Activated gamma-delta T cell treated with Interleukin-2 at 50 U/mL for 16 hours (primary cell): ENCODE measurements around the gene HOTAIR.

ENCODE experiments used
- DNase-seq: peaks from one replicate; pipeline ENCODE4 v3.0.0-alpha.2; 2020

HOTAIR gene

DNA sequence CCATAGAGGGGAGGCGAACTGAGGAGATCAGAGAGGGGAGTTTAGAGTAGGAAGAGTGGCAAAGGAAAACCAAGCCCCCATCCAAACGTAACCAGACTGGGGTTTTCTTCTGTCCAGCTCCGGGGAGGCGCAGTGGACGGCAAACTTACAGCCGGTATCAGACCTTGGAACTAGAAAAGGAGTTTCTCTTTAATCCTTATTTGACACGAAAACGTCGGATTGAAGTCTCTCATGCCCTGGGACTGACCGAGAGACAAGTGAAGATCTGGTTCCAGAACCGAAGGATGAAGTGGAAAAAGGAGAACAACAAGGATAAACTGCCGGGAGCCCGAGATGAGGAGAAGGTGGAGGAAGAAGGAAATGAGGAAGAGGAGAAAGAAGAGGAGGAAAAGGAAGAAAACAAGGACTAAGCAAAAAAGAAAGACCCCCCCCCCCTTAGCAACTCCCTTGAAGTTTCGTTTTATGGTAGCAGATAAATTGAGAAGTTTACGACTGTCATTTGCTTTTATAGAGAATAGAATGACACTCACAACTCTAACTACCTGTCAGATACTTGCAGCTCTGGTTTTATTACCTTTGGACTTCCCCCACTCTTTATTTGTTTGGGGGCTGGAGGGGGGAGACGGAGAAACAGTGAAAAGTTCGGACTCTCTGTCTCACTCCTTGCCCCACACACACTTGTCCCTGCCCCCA is 36.4 kb upstream of the HOTAIR start:
- DNase-seq = no peak

DNA sequence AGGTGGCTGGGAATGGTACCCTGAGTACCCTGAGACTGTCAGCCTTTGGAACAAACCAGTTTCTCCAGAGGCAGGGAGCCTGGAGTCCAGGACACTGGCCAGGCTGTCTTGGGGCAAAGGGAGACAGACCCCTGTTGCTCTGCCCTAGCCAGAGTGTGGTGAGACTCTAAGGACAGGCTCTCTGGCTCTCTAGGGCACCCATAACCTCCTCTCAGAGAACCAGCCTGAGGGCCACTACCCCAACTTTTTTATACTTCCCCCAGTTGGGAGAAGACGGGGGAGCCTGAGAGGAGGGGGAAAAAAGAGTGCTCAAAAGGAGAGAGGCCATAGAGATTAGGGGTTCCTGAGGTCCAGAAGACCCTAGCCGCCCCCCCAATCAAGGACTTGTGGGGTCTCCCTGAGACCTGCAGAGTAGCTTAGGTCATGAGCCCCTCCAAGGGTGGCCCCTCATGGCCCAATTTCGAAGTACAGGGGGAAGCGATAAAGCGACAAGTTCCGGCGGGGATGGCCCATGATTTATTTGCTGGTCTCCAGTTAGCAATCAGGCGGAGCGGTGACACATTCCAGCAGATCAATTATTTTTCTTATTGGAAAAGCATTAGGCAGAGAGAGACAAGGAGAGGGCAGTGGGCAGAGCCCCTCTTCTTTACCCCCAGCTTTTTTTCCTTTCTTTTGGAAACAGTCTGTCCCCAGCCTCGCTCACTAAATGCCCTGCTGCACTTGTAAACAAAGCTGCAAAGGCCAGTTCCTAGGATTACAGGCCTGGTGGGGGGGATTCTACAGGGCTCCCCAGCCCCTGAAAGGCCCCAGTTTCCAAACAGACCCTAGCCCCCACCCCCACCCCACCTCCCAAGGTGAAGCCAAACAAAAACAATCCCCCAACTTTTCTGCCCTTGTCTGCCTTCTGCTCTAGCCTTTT is 35.6 kb upstream of the HOTAIR start:
- DNase-seq = no peak

DNA sequence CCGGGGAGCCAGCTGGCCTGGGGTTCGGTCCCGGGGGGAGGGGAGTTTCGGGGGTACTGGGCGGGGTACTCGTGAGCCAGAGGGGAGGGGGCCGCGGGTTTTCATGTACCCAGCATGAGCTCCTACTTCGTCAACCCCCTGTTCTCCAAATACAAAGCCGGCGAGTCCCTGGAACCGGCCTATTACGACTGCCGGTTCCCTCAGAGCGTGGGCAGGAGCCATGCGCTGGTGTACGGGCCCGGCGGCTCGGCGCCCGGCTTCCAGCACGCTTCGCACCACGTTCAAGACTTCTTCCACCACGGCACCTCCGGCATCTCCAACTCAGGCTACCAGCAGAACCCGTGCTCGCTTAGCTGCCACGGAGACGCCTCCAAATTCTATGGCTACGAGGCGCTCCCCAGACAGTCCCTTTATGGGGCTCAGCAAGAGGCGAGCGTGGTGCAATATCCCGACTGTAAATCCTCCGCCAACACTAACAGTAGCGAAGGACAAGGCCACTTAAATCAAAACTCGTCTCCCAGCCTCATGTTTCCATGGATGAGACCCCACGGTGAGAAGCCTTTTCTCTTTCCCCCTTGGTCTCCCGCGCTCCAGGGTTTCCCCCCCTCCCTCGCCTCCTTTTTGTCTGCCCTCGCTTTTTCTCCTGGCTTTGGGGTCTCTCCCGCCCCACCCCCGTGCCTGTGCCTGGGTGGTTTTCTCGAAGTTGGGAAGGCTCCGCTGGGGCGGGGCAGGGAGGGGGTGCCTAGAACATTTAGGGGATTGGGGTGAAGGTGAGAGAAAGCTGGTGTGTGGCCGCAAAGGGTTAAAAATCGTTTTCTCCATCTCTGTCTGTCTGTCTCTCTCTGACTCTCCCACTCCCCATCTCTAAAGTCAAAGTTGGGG is 34.7 kb upstream of the HOTAIR start:
- DNase-seq = no peak

DNA sequence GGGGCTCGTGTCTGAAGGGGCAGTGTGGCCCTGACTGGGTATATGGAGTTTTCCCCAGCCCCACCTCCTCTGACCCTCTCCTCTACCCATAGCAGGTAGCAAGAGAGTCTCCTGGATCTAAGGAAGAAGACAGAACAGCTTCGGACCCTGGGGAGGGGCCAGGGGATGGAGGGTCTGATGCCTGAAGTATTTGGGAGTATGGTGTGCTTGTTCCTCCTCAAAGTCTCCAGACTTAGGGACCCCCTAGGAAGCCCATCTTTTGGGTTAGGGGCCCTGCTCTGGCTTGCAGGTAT is 33.5 kb upstream of the HOTAIR start:
- no peak for DNase-seq

DNA sequence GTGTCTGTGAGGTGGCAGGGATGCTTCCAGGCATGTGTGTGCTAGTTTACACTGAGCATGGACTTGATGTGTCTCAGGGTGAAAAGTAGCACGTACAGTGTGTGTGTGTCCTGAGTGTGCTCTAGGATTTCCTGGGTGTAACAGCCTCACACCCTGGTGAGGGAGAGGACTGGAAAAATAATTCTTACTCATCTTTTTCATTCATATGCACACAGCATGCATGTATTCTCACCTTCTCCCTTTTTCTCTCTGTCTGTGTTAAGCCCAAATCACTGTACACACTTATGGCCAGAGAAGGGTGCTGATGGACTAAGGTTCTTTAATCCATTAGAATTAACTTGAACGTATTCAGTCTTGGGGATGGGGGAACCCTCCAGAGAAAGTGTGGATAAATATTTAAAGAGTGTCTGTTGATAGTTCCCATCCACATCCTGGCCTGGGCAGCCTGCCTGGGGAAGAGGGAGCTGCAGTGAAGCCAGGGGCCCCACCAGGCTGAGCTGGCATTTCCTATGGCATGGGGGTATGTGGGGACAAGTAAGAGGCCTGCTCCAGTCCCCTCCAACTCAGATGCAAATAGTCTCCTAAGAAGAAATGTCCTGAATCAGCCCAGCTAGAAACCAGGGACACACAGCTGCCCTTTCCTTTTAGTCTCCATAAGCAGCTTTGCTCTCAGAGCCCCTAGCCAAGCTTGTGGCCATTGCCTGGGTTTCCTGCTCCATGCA is 32.9 kb upstream of the HOTAIR start:
- DNase-seq = no peak

DNA sequence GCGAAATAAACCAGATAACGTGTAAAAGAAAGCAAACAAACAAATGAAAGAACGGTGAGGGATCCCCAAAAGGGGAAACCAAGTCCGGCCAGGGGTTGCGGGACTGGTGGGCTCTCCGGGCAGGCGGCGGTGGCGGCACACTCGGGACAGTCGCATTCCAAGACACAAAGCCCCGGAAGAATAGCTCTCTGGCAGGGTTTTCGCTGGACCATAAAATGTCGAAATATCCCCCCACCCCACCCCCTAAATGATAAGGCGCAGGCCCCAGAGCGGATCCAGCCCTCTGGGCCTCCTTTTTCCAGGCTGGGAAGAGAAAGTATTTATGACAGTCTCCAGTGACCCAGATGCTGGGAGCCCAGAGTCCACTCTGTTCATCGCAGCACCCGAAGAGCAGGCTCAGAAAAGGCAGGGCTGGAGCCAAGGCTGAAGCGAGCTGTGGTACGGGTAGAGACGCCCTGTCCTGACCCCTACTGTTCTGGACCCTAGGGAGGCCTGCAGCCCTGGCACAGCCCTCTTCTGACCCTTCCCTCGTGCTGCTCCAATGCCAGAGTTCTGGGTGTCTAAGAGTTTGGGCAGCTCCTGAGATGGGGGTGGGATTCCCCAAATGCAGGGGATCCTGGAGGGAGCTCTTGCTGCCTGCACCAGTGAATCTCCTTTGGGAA is 31.9 kb upstream of the HOTAIR start:
- DNase-seq = no peak

DNA sequence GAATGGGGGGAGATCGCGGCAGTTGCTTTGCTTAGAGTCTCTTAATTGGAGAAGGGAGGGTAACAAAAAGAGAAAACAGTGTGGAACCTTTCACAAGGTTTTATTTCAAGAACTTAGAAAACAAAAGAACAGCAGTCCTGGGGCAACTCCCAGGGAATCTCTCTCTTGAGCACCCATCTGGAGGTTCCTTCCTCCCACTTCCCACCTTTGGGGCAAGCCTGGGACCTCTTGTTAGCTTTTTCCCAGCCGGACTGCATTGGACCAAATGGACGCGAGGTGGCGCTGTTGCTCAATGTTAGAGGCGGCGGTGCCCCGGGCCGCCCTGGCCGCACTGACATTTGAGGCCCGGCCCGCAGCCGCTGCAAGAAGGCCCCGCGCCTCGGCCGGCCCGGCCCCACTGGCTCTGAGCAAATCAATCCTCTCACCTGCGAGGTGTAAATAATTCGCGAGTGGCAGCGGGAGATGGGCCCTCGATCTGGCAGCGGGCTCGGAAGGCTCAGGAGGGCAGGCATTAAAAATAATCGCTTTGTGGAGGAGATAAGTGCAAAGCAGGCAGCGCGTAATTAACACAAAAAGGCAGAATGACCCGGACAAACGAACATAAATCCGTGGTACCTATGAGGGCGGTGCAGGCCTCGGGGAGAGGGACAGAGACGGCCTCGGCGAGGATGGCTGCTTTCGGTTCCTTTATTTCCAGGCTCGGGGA is 31.3 kb upstream of the HOTAIR start:
- peak; percentile 84 for DNase-seq

DNA sequence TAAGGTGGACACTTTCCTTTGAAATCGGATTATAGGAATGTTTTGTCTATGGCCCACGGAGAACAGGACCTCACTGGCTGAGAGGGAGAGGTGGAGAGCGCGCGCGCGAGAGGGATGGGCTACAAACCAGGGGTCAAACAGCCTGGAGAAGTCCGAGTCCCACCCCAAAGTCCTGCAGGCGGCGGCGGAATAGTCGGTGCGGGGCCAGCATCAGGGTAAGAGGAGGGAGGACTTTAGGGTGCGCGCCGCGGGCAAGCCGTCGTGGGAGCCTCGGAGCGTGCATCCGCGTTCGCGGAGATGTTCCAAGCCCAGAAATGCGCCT is 30.7 kb upstream of the HOTAIR start:
- DNase-seq = no peak

DNA sequence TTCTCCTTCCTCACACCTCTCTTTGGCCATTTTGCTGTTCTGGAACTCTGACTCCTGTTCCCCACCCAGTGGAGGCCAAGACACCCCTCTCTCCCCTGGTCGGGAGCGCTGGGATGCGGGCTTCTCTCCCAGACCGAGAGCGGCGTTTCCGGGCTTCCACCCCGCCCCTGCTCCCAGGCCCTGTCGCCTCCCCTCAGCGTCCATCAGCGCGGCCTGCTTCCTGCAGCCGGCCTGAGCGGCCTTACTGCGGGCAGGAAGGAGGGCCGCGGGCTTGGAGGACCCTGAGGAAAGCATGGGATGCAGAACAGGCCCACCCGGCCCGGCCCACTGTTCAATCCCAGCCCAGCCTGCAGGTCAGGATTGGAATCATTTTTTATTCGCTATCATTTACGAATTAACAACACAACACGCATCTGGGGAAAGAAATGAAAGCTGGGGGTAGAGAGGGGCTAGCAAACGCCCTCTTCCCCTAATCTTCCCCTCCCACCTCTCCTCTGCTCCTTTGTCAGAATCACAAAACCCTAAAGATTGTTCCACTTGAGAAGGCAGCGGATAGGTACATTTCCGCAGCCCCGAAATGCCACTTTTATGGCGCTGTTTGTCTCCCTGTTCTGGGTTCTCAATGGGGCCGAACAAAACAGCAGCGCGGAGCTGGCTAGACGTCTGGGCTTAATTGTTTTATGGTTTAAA is 30.2 kb upstream of the HOTAIR start:
- DNase-seq = no peak

DNA sequence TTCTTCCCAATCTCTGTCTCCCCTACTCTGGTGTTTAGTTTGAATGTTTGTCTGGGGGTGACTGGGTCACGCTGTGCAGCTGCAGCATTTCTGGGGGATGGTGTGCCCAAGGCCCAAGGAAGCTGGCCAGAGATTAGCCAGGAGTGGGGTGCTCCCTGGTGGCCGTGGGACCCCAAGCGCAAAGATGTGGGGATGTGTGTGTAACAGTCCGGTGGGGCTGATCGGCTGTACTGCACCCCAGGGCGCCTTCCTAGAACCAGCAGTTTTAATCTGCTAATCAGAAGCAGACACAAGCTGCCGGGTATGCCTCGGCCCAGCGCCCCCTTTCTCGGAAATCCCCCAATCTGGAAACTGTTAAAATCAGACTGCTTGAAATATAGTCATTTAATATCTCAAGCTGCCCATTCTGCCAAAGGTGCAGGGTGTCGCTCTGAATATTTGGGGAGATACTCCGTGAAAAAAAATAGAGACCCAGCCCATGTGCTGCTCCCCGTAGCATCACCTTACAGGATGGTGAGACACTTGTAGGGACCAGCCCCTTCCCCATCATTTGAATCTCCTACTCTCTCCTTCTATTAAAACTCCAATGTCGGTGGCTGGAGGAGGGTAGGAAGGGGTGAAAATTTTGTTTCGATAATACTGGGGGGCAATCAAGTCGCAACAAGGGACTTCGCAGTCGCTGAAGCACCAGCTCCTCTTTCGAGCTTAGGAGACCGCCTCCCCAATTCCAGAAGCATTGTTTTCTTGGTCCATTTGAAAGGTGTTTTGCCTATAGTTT is 29.5 kb upstream of the HOTAIR start:
- no peak for DNase-seq

DNA sequence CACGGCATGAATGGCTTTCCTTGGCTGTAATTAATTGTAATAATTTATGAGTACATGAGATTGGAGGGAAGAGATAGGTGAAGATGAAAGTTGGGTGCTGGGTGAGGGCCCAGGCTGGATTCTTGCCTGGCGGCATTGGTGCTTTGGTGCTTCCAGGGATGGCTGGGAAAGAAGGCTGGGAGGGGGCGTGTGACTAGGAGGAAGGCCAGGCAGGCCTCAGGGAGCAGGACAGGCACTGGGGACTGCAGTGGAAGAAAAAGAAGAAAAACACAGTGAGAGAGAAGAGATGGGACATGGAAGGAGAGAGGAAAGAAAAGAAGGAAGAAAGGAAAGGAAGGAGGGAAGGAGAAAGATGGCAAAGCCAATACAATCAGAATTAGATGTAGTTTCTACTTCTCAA is 28.9 kb upstream of the HOTAIR start:
- DNase-seq = no peak

DNA sequence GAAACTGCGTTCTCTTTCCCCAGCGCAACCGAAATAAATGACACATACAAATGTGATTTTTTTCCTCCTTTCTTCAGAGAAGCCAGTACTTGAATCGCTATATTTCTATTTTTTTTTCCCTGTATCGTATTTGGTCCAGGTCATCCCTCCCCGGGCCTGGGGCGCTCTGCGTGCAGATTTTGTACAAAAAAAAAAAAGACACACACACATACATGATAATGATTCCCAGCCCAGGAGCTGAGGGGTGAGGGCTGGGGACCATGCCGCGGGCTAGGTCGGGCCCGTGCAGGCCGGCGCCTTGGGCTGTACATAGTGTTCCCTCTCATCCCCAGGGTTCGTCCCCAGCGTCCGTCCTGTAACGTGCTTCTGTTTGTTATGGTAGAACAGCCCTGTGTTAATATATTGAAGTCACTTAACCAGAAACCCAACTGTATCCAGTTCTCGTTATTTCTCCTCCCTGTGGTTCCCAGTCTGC is 28.2 kb upstream of the HOTAIR start:
- no peak for DNase-seq

DNA sequence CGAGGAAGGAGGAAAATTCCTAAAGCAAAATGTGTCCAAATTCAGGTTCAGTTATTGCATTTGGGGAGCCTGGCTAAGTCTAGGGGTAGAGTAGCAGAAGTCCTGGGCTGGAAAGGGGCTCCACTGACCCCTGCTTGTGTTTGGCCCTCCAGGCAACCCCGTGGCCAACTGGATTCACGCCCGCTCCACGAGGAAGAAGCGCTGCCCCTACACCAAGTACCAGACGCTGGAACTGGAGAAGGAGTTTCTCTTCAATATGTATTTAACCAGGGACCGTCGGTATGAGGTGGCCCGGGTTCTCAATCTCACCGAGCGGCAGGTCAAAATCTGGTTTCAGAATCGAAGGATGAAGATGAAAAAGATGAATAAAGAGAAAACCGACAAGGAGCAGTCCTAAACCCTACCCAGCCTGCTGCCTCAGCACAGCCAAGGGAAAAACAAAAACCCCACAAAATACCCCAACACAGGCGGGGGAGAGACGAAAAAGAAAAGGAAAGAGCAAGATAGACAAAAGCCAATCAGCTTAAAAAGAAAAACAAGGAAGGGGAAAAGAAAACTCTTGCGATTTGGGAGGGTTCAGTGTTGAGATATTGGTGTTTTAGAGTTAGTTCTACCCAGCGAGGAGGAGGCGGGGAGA is 27.6 kb upstream of the HOTAIR start:
- DNase-seq = no peak

DNA sequence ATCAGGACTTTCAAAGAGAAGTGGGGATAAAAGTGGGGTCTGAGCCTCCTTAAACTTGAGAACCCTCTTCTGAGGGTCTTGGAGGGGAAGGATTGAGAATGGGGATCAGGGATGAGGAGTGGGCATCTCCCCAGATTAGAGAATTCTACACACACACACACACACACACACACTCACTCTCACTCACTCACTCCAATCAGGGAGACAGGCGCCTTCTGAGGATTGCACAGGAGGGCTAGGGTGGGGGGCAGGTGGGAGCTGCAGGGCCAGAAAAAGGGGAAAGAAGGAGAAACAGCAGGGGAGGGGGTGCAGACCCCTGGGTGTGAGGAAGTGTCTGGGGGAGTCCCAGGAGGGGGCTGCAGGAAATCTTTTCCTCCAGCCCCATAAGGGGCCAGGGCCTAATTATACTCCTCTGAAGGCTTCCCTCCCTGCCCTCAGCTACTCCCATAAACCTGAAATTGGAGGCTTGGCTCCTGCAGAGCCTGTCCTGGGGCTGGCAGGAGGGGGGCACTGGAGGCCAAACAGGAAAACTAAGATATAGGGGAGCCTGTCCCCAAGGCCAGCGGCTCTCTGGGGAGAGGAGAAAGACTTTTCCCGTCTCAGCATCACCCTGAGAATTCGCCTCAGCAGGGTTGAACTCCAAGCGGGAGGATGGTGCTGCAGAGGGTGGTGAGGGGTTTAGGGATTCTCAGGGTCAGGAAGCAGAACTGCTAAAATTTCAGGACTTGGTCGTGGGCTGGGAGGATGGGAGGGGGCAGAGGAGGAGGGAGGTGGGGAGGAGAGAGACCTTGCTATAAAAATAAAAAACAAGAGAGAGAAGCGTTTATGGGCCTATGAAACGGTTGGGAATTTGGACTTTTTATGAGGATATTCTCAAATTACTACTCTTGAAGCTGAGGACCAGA is 26.8 kb upstream of the HOTAIR start:
- no peak for DNase-seq

DNA sequence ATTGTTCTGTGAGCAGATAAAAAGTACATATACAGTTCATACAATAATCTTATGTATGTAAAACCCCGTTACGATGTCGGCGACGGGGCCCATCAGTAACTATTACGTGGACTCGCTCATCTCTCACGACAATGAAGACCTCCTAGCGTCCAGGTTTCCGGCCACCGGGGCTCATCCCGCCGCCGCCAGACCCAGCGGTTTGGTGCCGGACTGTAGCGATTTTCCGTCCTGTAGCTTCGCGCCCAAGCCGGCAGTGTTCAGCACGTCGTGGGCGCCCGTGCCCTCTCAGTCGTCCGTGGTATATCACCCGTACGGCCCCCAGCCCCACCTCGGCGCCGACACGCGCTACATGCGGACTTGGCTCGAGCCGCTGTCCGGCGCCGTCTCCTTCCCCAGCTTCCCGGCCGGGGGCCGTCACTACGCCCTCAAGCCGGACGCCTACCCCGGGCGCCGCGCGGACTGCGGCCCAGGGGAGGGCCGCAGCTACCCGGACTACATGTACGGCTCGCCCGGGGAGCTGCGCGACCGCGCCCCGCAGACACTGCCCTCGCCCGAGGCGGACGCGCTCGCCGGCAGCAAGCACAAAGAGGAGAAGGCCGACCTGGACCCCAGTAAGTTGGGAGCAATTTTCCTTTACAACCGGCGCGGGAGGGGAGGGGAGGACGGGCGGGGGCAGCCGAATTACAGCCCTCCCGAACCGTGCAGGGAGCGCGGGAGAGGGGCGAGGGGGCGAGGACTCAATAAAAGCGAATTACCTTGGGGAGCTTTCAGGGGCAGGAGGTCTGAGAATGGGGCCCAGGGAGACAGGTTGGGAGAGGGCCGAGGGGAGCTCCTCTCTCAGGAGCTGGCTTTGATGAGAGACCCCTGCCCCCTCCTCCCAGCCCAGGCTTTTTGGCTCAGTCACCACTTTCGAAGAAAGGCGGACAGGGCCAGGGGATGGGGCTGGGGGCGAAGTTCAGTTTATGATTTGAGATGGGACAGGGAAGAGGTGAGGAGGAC is 25.7 kb upstream of the HOTAIR start, which contains the start of gene HOXC9:
Gene HOXC9 (plus strand): TSS at position 46 of the 999 bp plus-strand sequence. CDS start 28 bp downstream, at position 74.
- DNase-seq = no peak

DNA sequence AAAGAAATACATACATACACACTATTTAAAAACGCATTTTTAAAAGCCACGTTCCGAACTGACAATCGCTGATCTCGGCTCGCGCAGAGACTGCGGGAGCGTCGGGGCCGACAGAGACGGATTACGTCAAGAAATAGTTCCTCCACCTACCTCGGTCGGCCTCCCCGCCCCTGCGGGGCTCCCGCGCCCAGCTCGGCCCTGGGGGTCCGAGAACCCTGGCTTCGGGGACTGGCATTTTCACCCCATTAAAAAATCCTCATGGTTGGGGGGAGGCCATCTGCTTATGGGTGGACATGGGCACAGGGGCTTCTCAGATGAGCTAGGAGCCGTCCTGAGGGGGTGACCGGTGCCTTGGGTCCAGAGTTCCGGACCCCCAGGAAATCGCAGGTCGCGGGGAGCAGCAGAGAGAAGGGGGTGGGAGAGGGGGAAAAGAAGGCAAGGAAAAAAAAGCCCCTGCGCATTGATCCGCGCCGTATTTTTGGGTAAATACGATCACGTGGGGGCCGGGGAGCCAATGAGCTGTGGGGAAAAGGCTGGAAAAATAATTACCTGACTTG is 24.9 kb upstream of the HOTAIR start:
- no peak for DNase-seq

DNA sequence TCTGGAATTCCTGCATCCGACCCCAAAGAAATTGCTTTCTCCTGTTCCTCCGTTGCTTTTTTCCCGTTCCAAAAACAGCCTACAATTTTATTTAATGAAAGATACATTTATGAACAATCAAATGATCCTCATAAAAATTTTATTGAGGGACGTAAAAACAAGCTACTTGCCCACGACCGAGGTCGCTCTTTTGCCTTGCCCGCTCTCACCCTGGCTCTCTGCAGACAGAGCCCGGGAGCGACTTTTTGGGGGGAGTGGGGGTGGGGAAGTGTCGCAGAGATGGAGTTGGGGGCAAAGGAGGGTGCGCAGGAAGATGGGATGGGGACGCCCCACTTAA is 24.1 kb upstream of the HOTAIR start:
- DNase-seq = no peak
